HepG2 (cell line): ENCODE results near the gene ARF6. TPM values are rescaled to one million over a fixed set of nuclear protein-coding genes. Genes with fewer than 3 reads are reported as not detected.
A peak's percentile ranks its signal among the peaks of the same experiment; 100 is the strongest.
"Not testable (repeated sequence)": the region's sequence is repeated elsewhere in the genome, so short reads cannot be mapped to it uniquely, and the experiment has no call there.

Source experiments
- GFI1 ChIP-seq: sonication (generic); formaldehyde crosslinking; IDR thresholded peaks from 2 replicates; pipeline ENCODE4 v1.5.0; 2020; ENCODE audit warnings: missing genetic modification reagents, mild to moderate bottlenecking, borderline replicate concordance
- HNF4A ChIP-seq: sonication (generic); formaldehyde crosslinking; IDR thresholded peaks from 2 replicates; pipeline ENCODE4 v1.4.0; 2020; ENCODE audit warnings: missing genetic modification reagents
- HOXA3 ChIP-seq: sonication (generic); formaldehyde crosslinking; IDR thresholded peaks from 2 replicates; pipeline ENCODE4 v1.5.0; 2020; ENCODE audit warnings: missing genetic modification reagents
- LCORL ChIP-seq, 2 experiments: fragments of 450-650 bp in 1 of 2; sonication (generic) in 1 of 2; formaldehyde crosslinking in 1 of 2; IDR thresholded peaks; 2 replicates each; pipeline versions ENCODE4 v1.5.0 to v1.6.1; 2017 to 2020; ENCODE audit warnings: antibody characterized with exemption in 1 of 2, missing genetic modification reagents in 1 of 2
- PHF8 ChIP-seq: sonication (generic); formaldehyde crosslinking; IDR thresholded peaks from 2 replicates; pipeline ENCODE4 v1.5.0; 2020; ENCODE audit warnings: missing genetic modification reagents
- SKI ChIP-seq: fragments of 450-650 bp; IDR thresholded peaks from one replicate; pipeline ENCODE4 v1.6.1; 2018; ENCODE audit warnings: mild to moderate bottlenecking; ENCODE audit not compliant: partially characterized antibody
- TBX2 ChIP-seq: sonication (generic); formaldehyde crosslinking; IDR thresholded peaks from 2 replicates; pipeline ENCODE4 v1.5.0; 2020; ENCODE audit warnings: missing genetic modification reagents, mild to moderate bottlenecking, borderline replicate concordance
- ZNF121 ChIP-seq: sonication (generic); formaldehyde crosslinking; IDR thresholded peaks from 2 replicates; pipeline ENCODE4 v1.5.0; 2020; ENCODE audit warnings: mild to moderate bottlenecking, missing genetic modification reagents
- polyA plus RNA-seq, 8 experiments: library from polyadenylated mRNA; depleted of rRNA in 3 of 8; stranded (reverse) in 7 of 8; unstranded in 1 of 8; fragments of >200 nt; fragmentation: Illumina TruSeq in 4 of 8; extraction: Trizol in 4 of 8; gene quantifications; 2 replicates each; pipeline versions ENCODE4 v1.2.1 to v1.2.3, GENCODE V29; 2011 to 2016; ENCODE audit warnings: low read depth in 4 of 8, missing spikeins in 1 of 8, mixed read lengths in 1 of 8; ENCODE audit not compliant: insufficient read depth in 1 of 8
- total RNA-seq, 5 experiments: library from RNA; depleted of rRNA; stranded (reverse); fragments of >200 nt; fragmentation: Illumina TruSeq; extraction: Trizol; gene quantifications; 2 replicates each; pipeline ENCODE4 v1.2.3, GENCODE V29; 2016; ENCODE audit warnings: low read depth in 1 of 5
- TF ChIP-seq, protein P1 (sequence below): sonication (generic); formaldehyde crosslinking; IDR thresholded peaks from 2 replicates; pipeline ENCODE4 v1.5.0; 2020; ENCODE audit warnings: mild to moderate bottlenecking, missing genetic modification reagents
- TF ChIP-seq, protein P2 (sequence below): IDR thresholded peaks from 2 replicates; pipeline ENCODE4 v1.6.1; 2016; ENCODE audit warnings: mild to moderate bottlenecking
- TF ChIP-seq, protein P3 (sequence below): sonication (generic); formaldehyde crosslinking; IDR thresholded peaks from 2 replicates; pipeline ENCODE4 v1.4.0; 2020; ENCODE audit warnings: missing genetic modification reagents
- TF ChIP-seq, protein P4 (sequence below): IDR thresholded peaks from 2 replicates; pipeline ENCODE4 v1.6.1; 2012; ENCODE audit warnings: low read depth, low read length, improper control_type of control experiment
- TF ChIP-seq, protein P5 (sequence below): sonication (generic); formaldehyde crosslinking; IDR thresholded peaks from 2 replicates; pipeline ENCODE4 v1.5.1; 2020; ENCODE audit warnings: mild to moderate bottlenecking, missing genetic modification reagents, moderate library complexity
- TF ChIP-seq, protein P6 (sequence below): IDR thresholded peaks from 2 replicates; pipeline ENCODE4 v1.6.1; 2016

The ARF6 gene
- total and polyA plus RNA-seq, 2 of the 13 experiments (the other 11 are each of a cell fraction or from before 2014, with no cell fraction given), result 12.7 to 31.9 TPM

DNA sequence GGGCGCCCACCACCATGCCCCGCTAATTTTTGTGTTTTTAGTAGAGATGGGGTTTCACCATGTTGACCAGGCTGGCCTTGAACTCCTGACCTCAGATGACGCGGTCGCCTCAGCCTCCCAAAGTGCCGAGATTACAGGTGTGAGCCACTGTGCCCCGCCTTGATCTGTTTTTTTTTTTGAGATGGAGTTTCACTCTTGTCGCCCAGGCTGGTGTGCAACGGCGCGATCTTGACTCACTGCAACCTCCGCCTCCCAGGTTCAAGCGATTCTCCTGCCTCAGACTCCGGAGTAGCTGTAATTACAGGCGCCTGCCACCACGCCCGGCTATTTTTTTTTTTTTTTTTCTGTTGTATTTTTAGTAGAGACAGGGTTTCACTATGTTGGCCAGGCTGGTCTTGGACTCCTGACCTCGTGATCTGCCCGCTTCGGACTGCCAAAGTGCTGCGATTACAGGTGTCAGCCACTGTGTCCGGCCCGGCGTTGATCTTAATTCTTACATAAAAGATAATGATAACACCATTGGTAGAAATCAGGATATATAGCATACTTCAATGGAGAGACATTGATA, 9.9 kb downstream of the ARF6 start (continued):
- TF ChIP-seq, protein P1, sequence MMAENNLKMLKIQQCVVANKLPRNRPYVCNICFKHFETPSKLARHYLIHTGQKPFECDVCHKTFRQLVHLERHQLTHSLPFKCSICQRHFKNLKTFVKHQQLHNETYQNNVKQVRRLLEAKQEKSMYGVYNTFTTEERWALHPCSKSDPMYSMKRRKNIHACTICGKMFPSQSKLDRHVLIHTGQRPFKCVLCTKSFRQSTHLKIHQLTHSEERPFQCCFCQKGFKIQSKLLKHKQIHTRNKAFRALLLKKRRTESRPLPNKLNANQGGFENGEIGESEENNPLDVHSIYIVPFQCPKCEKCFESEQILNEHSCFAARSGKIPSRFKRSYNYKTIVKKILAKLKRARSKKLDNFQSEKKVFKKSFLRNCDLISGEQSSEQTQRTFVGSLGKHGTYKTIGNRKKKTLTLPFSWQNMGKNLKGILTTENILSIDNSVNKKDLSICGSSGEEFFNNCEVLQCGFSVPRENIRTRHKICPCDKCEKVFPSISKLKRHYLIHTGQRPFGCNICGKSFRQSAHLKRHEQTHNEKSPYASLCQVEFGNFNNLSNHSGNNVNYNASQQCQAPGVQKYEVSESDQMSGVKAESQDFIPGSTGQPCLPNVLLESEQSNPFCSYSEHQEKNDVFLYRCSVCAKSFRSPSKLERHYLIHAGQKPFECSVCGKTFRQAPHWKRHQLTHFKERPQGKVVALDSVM, result peak; percentile 45; the same call in 1 of the 2 replicates
- TF ChIP-seq GFI1 (CRISPR knock-in tag) (peak; percentile 37; the same call in 1 of the 2 replicates), HNF4A (CRISPR knock-in tag) (peak; percentile 52), TBX2 (CRISPR knock-in tag) (peak; percentile 15; the same call in 1 of the 2 replicates), HOXA3 (CRISPR knock-in tag) (0 out of 2 replicates have a peak, but pooled peaks have one; percentile 32), SKI (peak; percentile 20), LCORL (CRISPR knock-in tag; IDR thresholded peaks at IDR 0.05) (0 out of 2 replicates have a peak, but pooled peaks have one; percentile 24), PHF8 (CRISPR knock-in tag) (0 out of 2 replicates have a peak, but pooled peaks have one; percentile 10), ZNF121 (CRISPR knock-in tag) (peak; percentile 97)
- TF ChIP-seq, protein P2, sequence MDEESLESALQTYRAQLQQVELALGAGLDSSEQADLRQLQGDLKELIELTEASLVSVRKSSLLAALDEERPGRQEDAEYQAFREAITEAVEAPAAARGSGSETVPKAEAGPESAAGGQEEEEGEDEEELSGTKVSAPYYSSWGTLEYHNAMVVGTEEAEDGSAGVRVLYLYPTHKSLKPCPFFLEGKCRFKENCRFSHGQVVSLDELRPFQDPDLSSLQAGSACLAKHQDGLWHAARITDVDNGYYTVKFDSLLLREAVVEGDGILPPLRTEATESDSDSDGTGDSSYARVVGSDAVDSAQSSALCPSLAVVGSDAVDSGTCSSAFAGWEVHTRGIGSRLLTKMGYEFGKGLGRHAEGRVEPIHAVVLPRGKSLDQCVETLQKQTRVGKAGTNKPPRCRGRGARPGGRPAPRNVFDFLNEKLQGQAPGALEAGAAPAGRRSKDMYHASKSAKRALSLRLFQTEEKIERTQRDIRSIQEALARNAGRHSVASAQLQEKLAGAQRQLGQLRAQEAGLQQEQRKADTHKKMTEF (CRISPR knock-in tag), result peak; percentile 35; the same call in 1 of the 2 replicates
- TF ChIP-seq, protein P3, sequence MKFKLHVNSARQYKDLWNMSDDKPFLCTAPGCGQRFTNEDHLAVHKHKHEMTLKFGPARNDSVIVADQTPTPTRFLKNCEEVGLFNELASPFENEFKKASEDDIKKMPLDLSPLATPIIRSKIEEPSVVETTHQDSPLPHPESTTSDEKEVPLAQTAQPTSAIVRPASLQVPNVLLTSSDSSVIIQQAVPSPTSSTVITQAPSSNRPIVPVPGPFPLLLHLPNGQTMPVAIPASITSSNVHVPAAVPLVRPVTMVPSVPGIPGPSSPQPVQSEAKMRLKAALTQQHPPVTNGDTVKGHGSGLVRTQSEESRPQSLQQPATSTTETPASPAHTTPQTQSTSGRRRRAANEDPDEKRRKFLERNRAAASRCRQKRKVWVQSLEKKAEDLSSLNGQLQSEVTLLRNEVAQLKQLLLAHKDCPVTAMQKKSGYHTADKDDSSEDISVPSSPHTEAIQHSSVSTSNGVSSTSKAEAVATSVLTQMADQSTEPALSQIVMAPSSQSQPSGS, result 0 out of 2 replicates have a peak, but pooled peaks have one; percentile 23
- TF ChIP-seq, protein P4, sequence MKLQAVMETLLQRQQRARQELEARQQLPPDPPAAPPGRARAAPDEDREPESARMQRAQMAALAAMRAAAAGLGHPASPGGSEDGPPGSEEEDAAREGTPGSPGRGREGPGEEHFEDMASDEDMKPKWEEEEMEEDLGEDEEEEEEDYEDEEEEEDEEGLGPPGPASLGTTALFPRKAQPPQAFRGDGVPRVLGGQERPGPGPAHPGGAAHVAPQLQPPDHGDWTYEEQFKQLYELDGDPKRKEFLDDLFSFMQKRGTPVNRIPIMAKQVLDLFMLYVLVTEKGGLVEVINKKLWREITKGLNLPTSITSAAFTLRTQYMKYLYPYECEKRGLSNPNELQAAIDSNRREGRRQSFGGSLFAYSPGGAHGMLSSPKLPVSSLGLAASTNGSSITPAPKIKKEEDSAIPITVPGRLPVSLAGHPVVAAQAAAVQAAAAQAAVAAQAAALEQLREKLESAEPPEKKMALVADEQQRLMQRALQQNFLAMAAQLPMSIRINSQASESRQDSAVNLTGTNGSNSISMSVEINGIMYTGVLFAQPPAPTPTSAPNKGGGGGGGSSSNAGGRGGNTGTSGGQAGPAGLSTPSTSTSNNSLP, result 0 out of 2 replicates have a peak, but pooled peaks have one; percentile 19
- TF ChIP-seq LCORL (IDR thresholded peaks at IDR 0.05), result not testable (repeated sequence)
- TF ChIP-seq, protein P5, sequence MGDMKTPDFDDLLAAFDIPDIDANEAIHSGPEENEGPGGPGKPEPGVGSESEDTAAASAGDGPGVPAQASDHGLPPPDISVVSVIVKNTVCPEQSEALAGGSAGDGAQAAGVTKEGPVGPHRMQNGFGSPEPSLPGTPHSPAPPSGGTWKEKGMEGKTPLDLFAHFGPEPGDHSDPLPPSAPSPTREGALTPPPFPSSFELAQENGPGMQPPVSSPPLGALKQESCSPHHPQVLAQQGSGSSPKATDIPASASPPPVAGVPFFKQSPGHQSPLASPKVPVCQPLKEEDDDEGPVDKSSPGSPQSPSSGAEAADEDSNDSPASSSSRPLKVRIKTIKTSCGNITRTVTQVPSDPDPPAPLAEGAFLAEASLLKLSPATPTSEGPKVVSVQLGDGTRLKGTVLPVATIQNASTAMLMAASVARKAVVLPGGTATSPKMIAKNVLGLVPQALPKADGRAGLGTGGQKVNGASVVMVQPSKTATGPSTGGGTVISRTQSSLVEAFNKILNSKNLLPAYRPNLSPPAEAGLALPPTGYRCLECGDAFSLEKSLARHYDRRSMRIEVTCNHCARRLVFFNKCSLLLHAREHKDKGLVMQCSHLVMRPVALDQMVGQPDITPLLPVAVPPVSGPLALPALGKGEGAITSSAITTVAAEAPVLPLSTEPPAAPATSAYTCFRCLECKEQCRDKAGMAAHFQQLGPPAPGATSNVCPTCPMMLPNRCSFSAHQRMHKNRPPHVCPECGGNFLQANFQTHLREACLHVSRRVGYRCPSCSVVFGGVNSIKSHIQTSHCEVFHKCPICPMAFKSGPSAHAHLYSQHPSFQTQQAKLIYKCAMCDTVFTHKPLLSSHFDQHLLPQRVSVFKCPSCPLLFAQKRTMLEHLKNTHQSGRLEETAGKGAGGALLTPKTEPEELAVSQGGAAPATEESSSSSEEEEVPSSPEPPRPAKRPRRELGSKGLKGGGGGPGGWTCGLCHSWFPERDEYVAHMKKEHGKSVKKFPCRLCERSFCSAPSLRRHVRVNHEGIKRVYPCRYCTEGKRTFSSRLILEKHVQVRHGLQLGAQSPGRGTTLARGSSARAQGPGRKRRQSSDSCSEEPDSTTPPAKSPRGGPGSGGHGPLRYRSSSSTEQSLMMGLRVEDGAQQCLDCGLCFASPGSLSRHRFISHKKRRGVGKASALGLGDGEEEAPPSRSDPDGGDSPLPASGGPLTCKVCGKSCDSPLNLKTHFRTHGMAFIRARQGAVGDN (CRISPR knock-in tag), result peak; percentile 44
- TF ChIP-seq, protein P6, sequence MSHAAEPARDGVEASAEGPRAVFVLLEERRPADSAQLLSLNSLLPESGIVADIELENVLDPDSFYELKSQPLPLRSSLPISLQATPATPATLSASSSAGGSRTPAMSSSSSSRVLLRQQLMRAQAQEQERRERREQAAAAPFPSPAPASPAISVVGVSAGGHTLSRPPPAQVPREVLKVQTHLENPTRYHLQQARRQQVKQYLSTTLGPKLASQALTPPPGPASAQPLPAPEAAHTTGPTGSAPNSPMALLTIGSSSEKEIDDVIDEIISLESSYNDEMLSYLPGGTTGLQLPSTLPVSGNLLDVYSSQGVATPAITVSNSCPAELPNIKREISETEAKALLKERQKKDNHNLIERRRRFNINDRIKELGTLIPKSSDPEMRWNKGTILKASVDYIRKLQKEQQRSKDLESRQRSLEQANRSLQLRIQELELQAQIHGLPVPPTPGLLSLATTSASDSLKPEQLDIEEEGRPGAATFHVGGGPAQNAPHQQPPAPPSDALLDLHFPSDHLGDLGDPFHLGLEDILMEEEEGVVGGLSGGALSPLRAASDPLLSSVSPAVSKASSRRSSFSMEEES (CRISPR knock-in tag), result 0 out of 2 replicates have a peak, but pooled peaks have one; percentile 47
